Breast epithelium (tissue), 3 donors: ENCODE results near the gene UNKL.

Experiments
- POLR2AphosphoS5 ChIP-seq, 3 donors: sonication (generic); formaldehyde crosslinking; IDR thresholded peaks; one replicate each; pipeline ENCODE4 v1.6.1; 2017; ENCODE audit warnings: antibody characterized with exemption in 3 of 3
- TF ChIP-seq, protein P1 (sequence below), 3 donors: fragments of 450-650 bp; IDR thresholded peaks; one replicate each; pipeline ENCODE4 v1.5.1; 2016 to 2017; ENCODE audit warnings: antibody characterized with exemption in 3 of 3, mild to moderate bottlenecking in 3 of 3, moderate library complexity in 3 of 3

DNA sequence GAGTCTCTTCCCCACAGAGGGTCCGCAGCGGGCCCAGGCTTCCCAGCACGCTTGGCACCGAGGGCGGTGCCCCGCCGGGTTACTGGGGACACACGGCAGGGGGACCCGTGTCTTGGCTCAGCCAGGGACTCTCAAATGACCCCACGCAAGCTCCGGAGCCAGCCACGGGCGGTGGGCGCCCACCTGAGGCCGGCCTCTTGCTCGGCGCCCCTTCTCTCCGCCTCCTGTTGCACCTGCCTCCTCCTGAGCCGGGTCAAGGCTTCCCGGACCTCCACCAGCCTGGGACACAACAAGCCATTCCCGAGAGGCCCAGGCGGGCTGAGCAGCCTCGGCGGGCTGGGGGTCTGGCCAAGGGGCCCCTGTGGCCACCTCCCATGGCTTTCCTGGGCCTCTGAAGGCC lies 28.2 kb upstream of the UNKL start:
- TF ChIP-seq, protein P1, sequence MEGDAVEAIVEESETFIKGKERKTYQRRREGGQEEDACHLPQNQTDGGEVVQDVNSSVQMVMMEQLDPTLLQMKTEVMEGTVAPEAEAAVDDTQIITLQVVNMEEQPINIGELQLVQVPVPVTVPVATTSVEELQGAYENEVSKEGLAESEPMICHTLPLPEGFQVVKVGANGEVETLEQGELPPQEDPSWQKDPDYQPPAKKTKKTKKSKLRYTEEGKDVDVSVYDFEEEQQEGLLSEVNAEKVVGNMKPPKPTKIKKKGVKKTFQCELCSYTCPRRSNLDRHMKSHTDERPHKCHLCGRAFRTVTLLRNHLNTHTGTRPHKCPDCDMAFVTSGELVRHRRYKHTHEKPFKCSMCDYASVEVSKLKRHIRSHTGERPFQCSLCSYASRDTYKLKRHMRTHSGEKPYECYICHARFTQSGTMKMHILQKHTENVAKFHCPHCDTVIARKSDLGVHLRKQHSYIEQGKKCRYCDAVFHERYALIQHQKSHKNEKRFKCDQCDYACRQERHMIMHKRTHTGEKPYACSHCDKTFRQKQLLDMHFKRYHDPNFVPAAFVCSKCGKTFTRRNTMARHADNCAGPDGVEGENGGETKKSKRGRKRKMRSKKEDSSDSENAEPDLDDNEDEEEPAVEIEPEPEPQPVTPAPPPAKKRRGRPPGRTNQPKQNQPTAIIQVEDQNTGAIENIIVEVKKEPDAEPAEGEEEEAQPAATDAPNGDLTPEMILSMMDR (IDR thresholded peaks at IDR 0.05) = no peak
- no peak for TF ChIP-seq POLR2AphosphoS5 (IDR thresholded peaks at IDR 0.05)
